Upper lobe of left lung (tissue), 4 donors: ENCODE measurements around the gene AGL.

Experiments used
- POLR2A ChIP-seq, 4 donors: fragments of 450-650 bp; IDR thresholded peaks; one replicate each; pipeline ENCODE4 v1.5.1; 2016 to 2017; ENCODE audit warnings: antibody characterized with exemption in 4 of 4, mild to moderate bottlenecking in 2 of 4
- TF ChIP-seq, protein P1 (sequence below), 6 experiments: fragments of 450-650 bp in 4 of 6; fragments of 200-600 bp in 2 of 6; sonication (generic) in 2 of 6; IDR thresholded peaks; one replicate each; pipeline ENCODE4 v1.5.1; 2016 to 2019; ENCODE audit warnings: antibody characterized with exemption in 6 of 6

DNA sequence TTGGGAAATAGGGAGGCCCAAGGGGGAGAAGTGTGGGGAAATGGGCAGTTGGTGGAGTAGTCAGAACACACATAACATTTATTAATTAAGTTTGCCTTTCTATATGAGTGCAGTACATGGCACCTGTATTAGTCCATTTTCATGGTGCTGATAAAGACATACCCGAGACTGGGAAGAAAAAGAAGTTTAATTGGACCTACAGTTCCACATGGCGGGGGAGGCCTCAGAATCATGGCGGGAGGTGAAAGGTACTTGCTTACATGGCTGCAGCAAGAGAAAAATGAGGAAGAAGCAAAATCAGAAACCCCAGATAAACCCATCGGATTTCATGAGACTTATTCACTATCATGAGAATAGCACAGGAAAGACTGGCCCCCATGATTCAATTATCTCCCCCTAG is 118.1 kb downstream of the AGL start:
- TF ChIP-seq, protein P1, sequence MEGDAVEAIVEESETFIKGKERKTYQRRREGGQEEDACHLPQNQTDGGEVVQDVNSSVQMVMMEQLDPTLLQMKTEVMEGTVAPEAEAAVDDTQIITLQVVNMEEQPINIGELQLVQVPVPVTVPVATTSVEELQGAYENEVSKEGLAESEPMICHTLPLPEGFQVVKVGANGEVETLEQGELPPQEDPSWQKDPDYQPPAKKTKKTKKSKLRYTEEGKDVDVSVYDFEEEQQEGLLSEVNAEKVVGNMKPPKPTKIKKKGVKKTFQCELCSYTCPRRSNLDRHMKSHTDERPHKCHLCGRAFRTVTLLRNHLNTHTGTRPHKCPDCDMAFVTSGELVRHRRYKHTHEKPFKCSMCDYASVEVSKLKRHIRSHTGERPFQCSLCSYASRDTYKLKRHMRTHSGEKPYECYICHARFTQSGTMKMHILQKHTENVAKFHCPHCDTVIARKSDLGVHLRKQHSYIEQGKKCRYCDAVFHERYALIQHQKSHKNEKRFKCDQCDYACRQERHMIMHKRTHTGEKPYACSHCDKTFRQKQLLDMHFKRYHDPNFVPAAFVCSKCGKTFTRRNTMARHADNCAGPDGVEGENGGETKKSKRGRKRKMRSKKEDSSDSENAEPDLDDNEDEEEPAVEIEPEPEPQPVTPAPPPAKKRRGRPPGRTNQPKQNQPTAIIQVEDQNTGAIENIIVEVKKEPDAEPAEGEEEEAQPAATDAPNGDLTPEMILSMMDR (IDR thresholded peaks at IDR 0.05) = no peak
- TF ChIP-seq POLR2A (IDR thresholded peaks at IDR 0.05) = no peak
